ENCODE data around the gene MRPS14. TPM values are rescaled to one million over a fixed set of nuclear protein-coding genes. Genes with fewer than 3 reads are reported as not detected.

The MRPS14 gene
- total RNA-seq, 1 experiment from 2014 or later: 25.1 TPM

- POLR2A ChIA-PET: no interaction called here
- H3K4me1 ChIP-seq (ENCODE audit: control insufficient read depth, insufficient read depth, low read length): no peaks in the 10 kb centered on the region
- no peaks in the 10 kb centered on the region for H3K9me3 ChIP-seq (ENCODE audit: control insufficient read depth, insufficient read depth, low read depth, low read length)
- H3K27me3 ChIP-seq (ENCODE audit: control insufficient read depth, insufficient read depth, low read length): peaks cover 2% of the 10 kb centered on the region; the same call in 1 of the 2 replicates
- H3K27ac ChIP-seq (ENCODE audit: low read length): no peak overlapping the region
- in situ Hi-C loops (cut with HindIII; ENCODE audit: low pct_unique_long_range_greater_than_20kb, low sequenced_read_pairs): no loop called here
- no TSS peak for BruUV-seq (replicated peaks)
- H3K4me3 ChIP-seq (ENCODE audit: low read depth in 2 of 2, low read length in 2 of 2): no peak overlapping the region
- DNase-seq (ENCODE audit: low read depth, low spot score) (no peak), ATAC-seq (no peak)
- TF ChIP-seq TCF7L2 (IDR thresholded peaks at IDR 0.05; ENCODE audit: low read depth, low read length) (no peak), POLR2AphosphoS5 (IDR thresholded peaks at IDR 0.05; ENCODE audit: low read depth, low read length) (no peak), SIN3A (IDR thresholded peaks at IDR 0.05; ENCODE audit: borderline replicate concordance, insufficient read depth, low read depth, low read length) (no peak), REST (IDR thresholded peaks at IDR 0.05; ENCODE audit: insufficient read depth in 1 of 2, low read depth in 2 of 2, low read length in 1 of 2) (no peak), CTCF (IDR thresholded peaks at IDR 0.05) (no peak)
- intact Hi-C loops (cut with micrococcal nuclease; ENCODE audit: unreplicated experiment): no loop called here
- H3K36me3 ChIP-seq (ENCODE audit: control insufficient read depth, insufficient read depth, low read length): no peaks in the 10 kb centered on the region
- CTCF ChIA-PET: no interaction called here
Measured at GRCh38 chr1:175062339-175062738, 39.1 kb upstream of the MRPS14 start.

- CTCF ChIA-PET: no interaction called here
- POLR2A ChIA-PET: no interaction called here
- BruUV-seq (replicated peaks): no TSS peak
Measured at GRCh38 chr1:175054736-175055135, 31.5 kb upstream of the MRPS14 start.

More at GRCh38 chr1:175054736-175055135, 31.5 kb upstream of the MRPS14 start:
- Histone ChIP-seq H3K9me3 (ENCODE audit: control insufficient read depth, insufficient read depth, low read depth, low read length) (no peaks in the 10 kb centered on the region), H3K36me3 (ENCODE audit: control insufficient read depth, insufficient read depth, low read length) (no peaks in the 10 kb centered on the region), H3K27ac (ENCODE audit: low read length) (no peak overlapping the region), H3K4me1 (ENCODE audit: control insufficient read depth, insufficient read depth, low read length) (no peaks in the 10 kb centered on the region), H3K4me3 (ENCODE audit: low read depth in 2 of 2, low read length in 2 of 2) (no peak overlapping the region), H3K27me3 (ENCODE audit: control insufficient read depth, insufficient read depth, low read length) (peaks cover 10% of the 10 kb centered on the region; the same call in 1 of the 2 replicates)
- TF ChIP-seq TCF7L2 (IDR thresholded peaks at IDR 0.05; ENCODE audit: low read depth, low read length): no peak
- TF ChIP-seq CTCF (IDR thresholded peaks at IDR 0.05): no peak
- no peak for TF ChIP-seq SIN3A (IDR thresholded peaks at IDR 0.05; ENCODE audit: borderline replicate concordance, insufficient read depth, low read depth, low read length)
- DNase-seq (ENCODE audit: low read depth, low spot score) (no peak), ATAC-seq (no peak)
- intact Hi-C loops (cut with micrococcal nuclease; ENCODE audit: unreplicated experiment) (no loop called here), in situ Hi-C loops (cut with HindIII; ENCODE audit: low pct_unique_long_range_greater_than_20kb, low sequenced_read_pairs) (no loop called here)

All from Panc1 (cell line).